Mesothelial cell of epicardium (in vitro differentiated cells): ENCODE data around the gene ANKMY1. TPM values are rescaled to one million over a fixed set of nuclear protein-coding genes. Genes with fewer than 3 reads are reported as not detected.

Experiments
- DNase-seq, 2 experiments: peaks; one replicate each; pipeline ENCODE4 v3.0.0; 2021; ENCODE audit warnings: low spot score in 2 of 2; ENCODE audit not compliant: unreplicated experiment in 2 of 2
- H3K27ac Mint-ChIP-seq: 2 replicates; pipeline ENCODE4 v1.8.0; 2021; ENCODE audit warnings: mixed read lengths
- H3K27me3 Mint-ChIP-seq: 2 replicates; pipeline ENCODE4 v1.8.0; 2021; ENCODE audit warnings: low read depth, mixed read lengths
- H3K36me3 Mint-ChIP-seq: 2 replicates; pipeline ENCODE4 v1.8.0; 2021; ENCODE audit warnings: mixed read lengths
- H3K4me1 Mint-ChIP-seq: 2 replicates; pipeline ENCODE4 v1.8.0; 2021; ENCODE audit warnings: mixed read lengths
- H3K4me3 Mint-ChIP-seq: 2 replicates; pipeline ENCODE4 v1.8.0; 2021; ENCODE audit warnings: mild to moderate bottlenecking, moderate library complexity, mixed read lengths
- H3K9me3 Mint-ChIP-seq: 2 replicates; pipeline ENCODE4 v1.8.0; 2021; ENCODE audit warnings: mixed read lengths
- CTCF ChIP-seq: fragments of 200-600 bp; sonication (generic); IDR thresholded peaks from one replicate; pipeline ENCODE4 v1.5.0; 2021; ENCODE audit warnings: antibody characterized with exemption; ENCODE audit not compliant: unreplicated experiment
- total RNA-seq: library from RNA; stranded (reverse); gene quantifications from 3 replicates; pipeline ENCODE4 v1.2.1, GENCODE V29; 2021

Gene ANKMY1
- total RNA-seq, 1 donor from 2014 or later: 29.8 TPM

DNA sequence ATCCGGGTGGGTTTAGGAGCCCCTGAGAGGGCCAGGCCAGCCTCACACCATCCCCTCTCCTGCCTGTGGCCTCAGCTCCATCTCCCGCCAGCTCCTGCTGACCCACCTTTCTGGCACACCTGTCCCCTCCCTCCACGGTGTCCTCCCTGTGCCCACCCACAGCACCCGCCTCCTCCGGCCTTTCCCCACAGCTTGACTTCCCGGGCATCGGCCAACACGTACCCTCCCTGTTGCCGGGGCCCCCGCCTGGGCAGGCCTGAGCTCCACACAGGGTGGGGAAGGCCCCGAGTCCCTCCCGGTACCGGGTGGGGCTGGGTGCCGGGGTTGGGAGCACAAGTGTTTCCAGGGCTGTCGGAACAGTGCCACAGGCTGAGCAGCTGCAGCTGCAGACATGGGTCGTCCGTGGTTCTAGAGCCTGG, 115.8 kb downstream of the ANKMY1 start:
- TF ChIP-seq CTCF: no peak
- H3K4me3 Mint-ChIP-seq: no peak overlapping the region
- H3K4me1 Mint-ChIP-seq: peaks cover 9% of the 10 kb centered on the region
- no peak for DNase-seq
- no peak overlapping the region for H3K27ac Mint-ChIP-seq
- no peaks in the 10 kb centered on the region for H3K9me3 Mint-ChIP-seq
- peaks cover 8% of the 10 kb centered on the region for H3K27me3 Mint-ChIP-seq
- no peaks in the 10 kb centered on the region for H3K36me3 Mint-ChIP-seq

DNA sequence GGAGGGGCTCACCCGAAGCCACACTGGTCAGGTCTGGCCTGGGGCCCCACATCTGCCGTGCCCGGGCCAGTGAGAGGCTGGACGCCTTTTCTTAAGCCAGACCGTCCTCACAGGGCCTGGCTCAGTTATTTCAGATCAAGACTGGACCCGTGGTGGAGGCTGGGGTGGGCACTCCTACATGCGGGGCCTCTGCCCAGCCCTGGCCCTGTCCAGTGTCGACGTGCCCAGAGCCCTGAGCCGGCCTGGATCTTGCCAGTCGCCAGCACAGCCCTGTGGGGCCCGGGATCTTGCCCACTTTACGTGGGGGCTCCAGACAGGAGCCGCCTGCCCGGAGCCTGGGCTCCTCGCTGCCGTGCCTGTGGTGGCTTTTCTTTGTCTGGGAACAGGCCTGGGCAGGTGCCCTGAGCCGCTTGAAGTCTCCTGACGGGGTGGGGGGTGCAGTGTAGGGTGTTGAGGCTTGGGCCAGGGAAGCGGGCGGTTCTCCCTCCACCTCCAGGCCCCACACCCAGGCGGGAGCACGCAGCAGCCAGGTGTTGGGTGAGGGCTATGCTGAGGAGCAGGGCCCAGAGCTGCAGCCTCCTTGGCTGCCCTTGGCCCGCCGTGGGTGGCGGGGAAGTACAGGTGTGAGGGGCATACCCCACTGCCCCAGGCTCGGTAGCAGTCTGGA, 116.3 kb downstream of the ANKMY1 start:
- H3K27ac Mint-ChIP-seq: no peak overlapping the region
- peaks cover 11% of the 10 kb centered on the region for H3K27me3 Mint-ChIP-seq
- H3K4me1 Mint-ChIP-seq: peaks cover 11% of the 10 kb centered on the region
- no peak for TF ChIP-seq CTCF
- no peak overlapping the region for H3K4me3 Mint-ChIP-seq
- H3K36me3 Mint-ChIP-seq: no peaks in the 10 kb centered on the region
- no peaks in the 10 kb centered on the region for H3K9me3 Mint-ChIP-seq
- no peak for DNase-seq

- H3K27me3 Mint-ChIP-seq: peaks cover 11% of the 10 kb centered on the region
- no peak for TF ChIP-seq CTCF
- no peak overlapping the region for H3K27ac Mint-ChIP-seq
- no peak for DNase-seq
- no peaks in the 10 kb centered on the region for H3K36me3 Mint-ChIP-seq
- no peaks in the 10 kb centered on the region for H3K9me3 Mint-ChIP-seq
- no peak overlapping the region for H3K4me3 Mint-ChIP-seq
- H3K4me1 Mint-ChIP-seq: peaks cover 11% of the 10 kb centered on the region
These were observed 117.0 kb downstream of the ANKMY1 start for GRCh38 chr2:240440704-240441320.

DNA sequence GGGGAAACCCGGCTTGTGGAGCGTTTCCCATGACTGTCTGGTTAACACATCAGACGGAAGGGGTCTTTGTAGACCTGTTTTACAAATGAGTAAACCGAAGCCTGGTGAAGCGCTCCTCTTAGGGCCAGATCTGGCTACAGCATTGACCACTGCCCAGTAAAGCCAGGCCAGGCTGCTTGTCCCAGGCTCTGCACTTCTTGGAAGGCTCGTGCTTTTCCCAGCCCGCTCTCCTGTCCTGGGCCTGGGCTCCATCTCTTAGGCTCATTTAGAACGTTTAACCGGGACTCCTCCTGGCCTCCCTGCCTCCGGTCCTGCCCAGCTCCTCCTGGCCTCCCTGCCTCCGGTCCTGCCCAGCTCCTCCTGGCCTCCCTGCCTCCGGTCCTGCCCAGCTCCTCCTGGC, 117.5 kb downstream of the ANKMY1 start:
- no peak for DNase-seq
- no peaks in the 10 kb centered on the region for H3K36me3 Mint-ChIP-seq
- no peaks in the 10 kb centered on the region for H3K9me3 Mint-ChIP-seq
- no peak for TF ChIP-seq CTCF
- no peak overlapping the region for H3K4me3 Mint-ChIP-seq
- peaks cover 11% of the 10 kb centered on the region for H3K27me3 Mint-ChIP-seq
- peaks cover 11% of the 10 kb centered on the region for H3K4me1 Mint-ChIP-seq
- no peak overlapping the region for H3K27ac Mint-ChIP-seq

DNA sequence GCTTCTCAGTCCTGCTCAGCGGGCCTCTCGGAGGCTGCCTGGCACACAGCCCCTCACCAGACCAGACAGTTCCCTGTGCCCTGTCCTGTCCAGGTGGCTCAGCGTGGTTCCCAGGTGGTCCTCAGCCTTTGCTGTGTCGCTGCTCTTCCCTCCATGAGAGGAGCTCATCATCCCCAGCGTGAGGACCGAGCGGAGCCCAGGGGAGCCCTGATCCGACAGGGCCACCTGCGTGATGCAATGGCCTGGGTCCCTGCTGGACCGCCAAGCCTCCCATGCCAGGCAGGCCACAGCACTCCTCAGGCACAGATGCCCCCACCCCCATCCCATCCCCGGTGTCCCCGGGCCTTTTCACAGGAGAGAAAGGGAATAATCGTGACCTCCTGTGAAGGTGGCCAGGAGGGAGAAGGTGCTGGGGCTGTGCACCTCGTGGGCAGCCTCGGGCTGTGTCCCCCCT, 118.1 kb downstream of the ANKMY1 start:
- TF ChIP-seq CTCF: no peak
- H3K4me1 Mint-ChIP-seq: peaks cover 12% of the 10 kb centered on the region
- no peak overlapping the region for H3K27ac Mint-ChIP-seq
- no peaks in the 10 kb centered on the region for H3K36me3 Mint-ChIP-seq
- H3K4me3 Mint-ChIP-seq: no peak overlapping the region
- no peaks in the 10 kb centered on the region for H3K9me3 Mint-ChIP-seq
- H3K27me3 Mint-ChIP-seq: peaks cover 11% of the 10 kb centered on the region
- no peak for DNase-seq
